HUES64 (cell line): Measurements from ENCODE around the gene PPT1.
"Not testable (repeated sequence)": the region's sequence is repeated elsewhere in the genome, so short reads cannot be mapped to it uniquely, and the experiment has no call there.

Source experiments
- H3K27ac ChIP-seq: 2 replicates; pipeline ENCODE4 v1.7.0; 2013; ENCODE audit warnings: low read depth, low read length, inconsistent platforms
- H3K27me3 ChIP-seq: 2 replicates; pipeline ENCODE4 v1.6.1; 2013; ENCODE audit warnings: mild to moderate bottlenecking, low read length; ENCODE audit not compliant: insufficient read depth
- H3K36me3 ChIP-seq: 2 replicates; pipeline ENCODE4 v1.6.1; 2013; ENCODE audit warnings: mild to moderate bottlenecking, low read length; ENCODE audit not compliant: insufficient read depth
- H3K4me1 ChIP-seq: 2 replicates; pipeline ENCODE4 v1.6.1; 2013; ENCODE audit warnings: mild to moderate bottlenecking, low read length, moderate library complexity; ENCODE audit not compliant: insufficient read depth
- H3K4me3 ChIP-seq: 2 replicates; pipeline ENCODE4 v1.5.1; 2013; ENCODE audit warnings: mild to moderate bottlenecking, low read length, moderate library complexity
- H3K9ac ChIP-seq: 2 replicates; pipeline ENCODE4 v1.6.1; 2013; ENCODE audit warnings: mild to moderate bottlenecking, low read depth, low read length
- H3K9me3 ChIP-seq: 2 replicates; pipeline ENCODE4 v1.6.1; 2013; ENCODE audit warnings: low read depth, low read length; ENCODE audit not compliant: insufficient read depth
- WGBS: fragments of 150-250, 120-280 bp; methylation state at CpG from one replicate; pipeline ENCODE4 v1.1.7; 2013; ENCODE audit warnings: missing lambda C conversion rate; 5-methylcytosine and 5-hydroxymethylcytosine counted together

Gene PPT1

DNA sequence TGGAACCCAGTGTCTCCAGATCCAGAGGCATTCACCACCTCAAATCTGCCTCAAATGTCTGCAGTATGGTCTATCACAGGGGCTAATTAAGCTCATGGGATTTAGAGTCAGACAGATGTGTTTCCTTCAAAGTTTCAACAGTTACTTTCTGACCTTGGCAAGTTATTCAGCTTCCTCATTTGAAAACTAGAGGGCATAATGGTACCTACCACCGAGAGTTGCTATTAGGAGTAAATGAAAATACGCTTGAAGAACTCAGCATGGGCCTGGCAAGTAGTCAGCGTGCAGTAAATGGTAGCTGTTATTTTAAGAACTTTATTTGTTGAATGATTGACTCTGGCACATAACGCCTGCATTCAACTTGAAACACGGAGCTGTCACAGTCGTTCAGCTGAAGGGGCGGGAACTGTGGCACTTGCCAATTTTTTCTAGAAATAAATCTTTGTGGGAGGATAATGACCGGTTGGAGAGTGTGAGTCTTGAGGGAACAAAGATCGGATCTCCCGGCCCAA lies 57.8 kb downstream of the PPT1 start:
- WGBS: 9% methylated on average over 10 of the region's 10 CpGs
- Histone ChIP-seq H3K27me3 (no peaks in the 10 kb centered on the region), H3K36me3 (peaks cover 21% of the 10 kb centered on the region), H3K4me3 (peak overlapping the region; percentile 91), H3K4me1 (peaks cover 15% of the 10 kb centered on the region; the same call in 1 of the 2 replicates), H3K9ac (peak overlapping the region; percentile 99), H3K9me3 (no peaks in the 10 kb centered on the region), H3K27ac (peak overlapping the region; percentile 100)

DNA sequence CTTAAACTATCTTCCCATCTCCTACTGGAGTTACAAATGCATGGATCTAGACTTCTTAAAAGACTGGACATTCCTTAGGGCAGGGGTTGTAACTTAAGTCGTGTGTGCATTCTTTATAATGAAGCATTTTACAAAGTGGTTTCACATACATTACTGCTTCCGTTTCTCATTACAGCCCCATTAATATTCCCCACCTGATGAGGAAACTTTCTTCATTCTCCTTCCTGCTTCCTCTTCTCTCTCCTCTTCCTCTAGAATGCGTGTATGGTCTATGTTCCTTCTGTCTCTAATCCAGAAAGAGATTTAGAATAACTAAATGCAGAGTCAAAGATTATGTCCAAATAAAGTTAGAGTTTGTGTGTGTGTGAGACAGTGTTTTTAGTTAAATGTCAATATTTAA lies 58.4 kb downstream of the PPT1 start:
- no peaks in the 10 kb centered on the region for H3K27me3 ChIP-seq
- H3K36me3 ChIP-seq: peaks cover 15% of the 10 kb centered on the region
- H3K27ac ChIP-seq: no peak overlapping the region
- peaks cover 15% of the 10 kb centered on the region; the same call in 1 of the 2 replicates for H3K4me1 ChIP-seq
- 90% methylated on average over 3 of the region's 3 CpGs for WGBS
- H3K9me3 ChIP-seq: no peaks in the 10 kb centered on the region
- H3K4me3 ChIP-seq: peak overlapping the region; percentile 91
- H3K9ac ChIP-seq: peak overlapping the region; percentile 99; the same call in 1 of the 2 replicates

GRCh38 chr1:40037254-40037653 lies 59.8 kb downstream of the PPT1 start:
- H3K4me1 ChIP-seq: peaks cover 15% of the 10 kb centered on the region; the same call in 1 of the 2 replicates
- H3K27ac ChIP-seq, H3K9ac ChIP-seq, H3K9me3 ChIP-seq, H3K27me3 ChIP-seq, H3K4me3 ChIP-seq, H3K36me3 ChIP-seq: not testable (repeated sequence)
- WGBS: 96% methylated on average over 8 of the region's 8 CpGs

GRCh38 chr1:40036574-40036973 lies 60.5 kb downstream of the PPT1 start:
- no peaks in the 10 kb centered on the region for H3K36me3 ChIP-seq
- no peak overlapping the region for H3K4me3 ChIP-seq
- 86% methylated on average over 4 of the region's 4 CpGs for WGBS
- no peaks in the 10 kb centered on the region for H3K27me3 ChIP-seq
- H3K9me3 ChIP-seq: no peaks in the 10 kb centered on the region
- H3K9ac ChIP-seq: no peak overlapping the region
- no peak overlapping the region for H3K27ac ChIP-seq
- peaks cover 12% of the 10 kb centered on the region; the same call in 1 of the 2 replicates for H3K4me1 ChIP-seq

- Histone ChIP-seq H3K36me3 (no peaks in the 10 kb centered on the region), H3K27ac (no peak overlapping the region), H3K4me1 (peaks cover 9% of the 10 kb centered on the region; the same call in 1 of the 2 replicates), H3K27me3 (no peaks in the 10 kb centered on the region), H3K9ac (no peak overlapping the region), H3K9me3 (no peaks in the 10 kb centered on the region), H3K4me3 (no peak overlapping the region)
- 74% methylated on average over 2 of the region's 2 CpGs for WGBS
These were observed 62.2 kb downstream of the PPT1 start for GRCh38 chr1:40034869-40035268.

DNA sequence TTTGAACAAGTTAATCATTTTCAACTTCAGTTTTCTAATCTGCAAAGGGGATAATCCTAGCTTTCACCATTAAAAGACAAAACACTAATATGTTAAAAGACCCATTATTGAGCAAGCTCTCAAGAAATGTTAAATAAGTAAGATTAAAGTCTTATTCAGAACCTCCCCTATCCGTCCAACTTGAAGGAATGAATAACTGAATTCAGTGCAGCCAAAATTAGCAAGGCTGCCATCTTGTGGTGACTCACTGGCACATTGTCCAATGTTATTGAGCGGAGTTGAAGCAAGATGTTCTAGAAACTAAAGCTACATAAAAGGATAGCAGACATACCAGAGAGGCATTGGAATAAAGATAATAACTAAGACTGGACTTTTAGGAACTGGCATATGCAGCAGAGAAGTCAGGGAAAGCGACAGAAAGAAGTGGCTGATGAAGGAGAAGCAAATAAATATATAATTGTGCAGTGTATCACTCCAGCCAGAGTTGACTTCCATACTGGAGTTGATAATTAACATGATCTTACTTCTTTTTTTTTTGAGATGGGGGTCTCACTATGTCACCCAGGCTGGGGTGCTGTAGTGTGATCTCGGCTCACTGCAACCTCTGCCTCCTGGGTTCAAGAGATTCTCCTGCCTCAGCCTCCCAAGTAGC lies 64.7 kb downstream of the PPT1 start:
- Histone ChIP-seq H3K36me3 (no peaks in the 10 kb centered on the region), H3K9ac (no peak overlapping the region), H3K27ac (no peak overlapping the region), H3K9me3 (no peaks in the 10 kb centered on the region), H3K4me3 (no peak overlapping the region), H3K27me3 (no peaks in the 10 kb centered on the region), H3K4me1 (no peaks in the 10 kb centered on the region)
- 67% methylated on average over 4 of the region's 4 CpGs for WGBS

GRCh38 chr1:40030528-40031135 lies 66.4 kb downstream of the PPT1 start:
- no peaks in the 10 kb centered on the region for H3K36me3 ChIP-seq
- no peaks in the 10 kb centered on the region for H3K27me3 ChIP-seq
- H3K4me1 ChIP-seq: no peaks in the 10 kb centered on the region
- H3K27ac ChIP-seq: no peak overlapping the region
- H3K4me3 ChIP-seq: no peak overlapping the region
- no peak overlapping the region for H3K9ac ChIP-seq
- 91% methylated on average over 3 of the region's 3 CpGs for WGBS
- no peaks in the 10 kb centered on the region for H3K9me3 ChIP-seq

- Histone ChIP-seq H3K27ac (no peak overlapping the region), H3K4me1 (no peaks in the 10 kb centered on the region), H3K27me3 (no peaks in the 10 kb centered on the region), H3K36me3 (no peaks in the 10 kb centered on the region), H3K9ac (no peak overlapping the region), H3K9me3 (no peaks in the 10 kb centered on the region), H3K4me3 (no peak overlapping the region)
- 94% methylated on average over 3 of the region's 3 CpGs for WGBS
These were observed 67.4 kb downstream of the PPT1 start for GRCh38 chr1:40029608-40030007.

- no peaks in the 10 kb centered on the region for H3K36me3 ChIP-seq
- H3K9me3 ChIP-seq: peaks cover 8% of the 10 kb centered on the region; the same call in 1 of the 2 replicates
- no peaks in the 10 kb centered on the region for H3K27me3 ChIP-seq
- no peak overlapping the region for H3K27ac ChIP-seq
- H3K4me1 ChIP-seq: no peaks in the 10 kb centered on the region
- no peak overlapping the region for H3K4me3 ChIP-seq
- H3K9ac ChIP-seq: no peak overlapping the region
These were observed 69.4 kb downstream of the PPT1 start for GRCh38 chr1:40027647-40028046.

DNA sequence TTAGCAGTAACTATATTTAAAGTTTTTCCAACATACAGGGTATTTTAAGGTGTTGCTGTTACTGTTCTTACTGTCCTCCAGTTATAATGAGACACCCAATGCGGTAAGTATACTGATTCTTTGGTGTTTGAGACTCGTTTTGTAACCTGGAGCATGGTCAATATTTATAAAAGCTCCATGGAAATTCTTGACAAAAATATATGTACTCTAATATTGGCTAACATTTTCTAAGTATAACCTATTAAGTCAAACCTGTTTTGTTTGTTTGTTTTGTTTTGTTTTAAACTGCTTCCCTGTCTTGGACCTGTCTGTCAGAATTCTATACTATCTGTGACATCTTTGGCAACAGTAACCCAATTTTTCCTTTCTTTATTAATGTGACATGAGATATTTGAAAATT lies 72.4 kb downstream of the PPT1 start:
- WGBS: 90% methylated on average over 1 of the region's 2 CpGs
- no peaks in the 10 kb centered on the region for H3K36me3 ChIP-seq
- H3K9me3 ChIP-seq: peaks cover 8% of the 10 kb centered on the region; the same call in 1 of the 2 replicates
- no peaks in the 10 kb centered on the region for H3K27me3 ChIP-seq
- H3K9ac ChIP-seq: no peak overlapping the region
- H3K27ac ChIP-seq: no peak overlapping the region
- no peak overlapping the region for H3K4me3 ChIP-seq
- H3K4me1 ChIP-seq: no peaks in the 10 kb centered on the region

DNA sequence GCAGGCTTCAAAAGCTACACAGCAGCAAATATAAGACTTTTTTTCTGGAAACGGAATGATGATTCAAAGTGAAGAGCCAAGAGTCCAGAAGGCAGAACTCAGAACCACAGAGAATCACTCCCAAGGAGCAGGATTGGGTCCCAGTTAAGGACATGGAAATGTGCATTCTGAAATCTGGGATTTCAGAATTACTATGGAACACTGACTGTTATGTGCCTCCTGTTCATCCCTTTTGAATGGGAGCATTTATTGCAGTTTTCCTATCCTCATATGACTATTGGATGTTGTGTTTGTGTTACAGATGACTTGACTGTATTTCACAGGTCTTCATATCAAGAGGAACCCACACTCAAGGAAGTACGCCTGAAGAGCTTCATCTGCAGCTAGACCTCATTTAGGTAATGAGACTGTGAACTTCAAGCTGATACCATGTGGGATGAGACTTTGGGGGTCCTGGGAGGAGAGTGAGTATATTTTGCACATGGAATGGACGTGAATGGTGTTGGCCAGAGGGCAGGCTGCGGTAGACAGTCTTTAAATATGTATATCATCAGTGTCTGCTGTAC lies 73.6 kb downstream of the PPT1 start:
- H3K27ac ChIP-seq: no peak overlapping the region
- no peak overlapping the region for H3K9ac ChIP-seq
- no peaks in the 10 kb centered on the region for H3K27me3 ChIP-seq
- 93% methylated on average over 4 of the region's 4 CpGs for WGBS
- no peaks in the 10 kb centered on the region for H3K4me1 ChIP-seq
- H3K36me3 ChIP-seq: no peaks in the 10 kb centered on the region
- no peak overlapping the region for H3K4me3 ChIP-seq
- H3K9me3 ChIP-seq: peaks cover 8% of the 10 kb centered on the region; the same call in 1 of the 2 replicates
